ENCODE data around the gene PUDP.
"Not testable (repeated sequence)": the region's sequence is repeated elsewhere in the genome, so short reads cannot be mapped to it uniquely, and the experiment has no call there.

PUDP gene

DNA sequence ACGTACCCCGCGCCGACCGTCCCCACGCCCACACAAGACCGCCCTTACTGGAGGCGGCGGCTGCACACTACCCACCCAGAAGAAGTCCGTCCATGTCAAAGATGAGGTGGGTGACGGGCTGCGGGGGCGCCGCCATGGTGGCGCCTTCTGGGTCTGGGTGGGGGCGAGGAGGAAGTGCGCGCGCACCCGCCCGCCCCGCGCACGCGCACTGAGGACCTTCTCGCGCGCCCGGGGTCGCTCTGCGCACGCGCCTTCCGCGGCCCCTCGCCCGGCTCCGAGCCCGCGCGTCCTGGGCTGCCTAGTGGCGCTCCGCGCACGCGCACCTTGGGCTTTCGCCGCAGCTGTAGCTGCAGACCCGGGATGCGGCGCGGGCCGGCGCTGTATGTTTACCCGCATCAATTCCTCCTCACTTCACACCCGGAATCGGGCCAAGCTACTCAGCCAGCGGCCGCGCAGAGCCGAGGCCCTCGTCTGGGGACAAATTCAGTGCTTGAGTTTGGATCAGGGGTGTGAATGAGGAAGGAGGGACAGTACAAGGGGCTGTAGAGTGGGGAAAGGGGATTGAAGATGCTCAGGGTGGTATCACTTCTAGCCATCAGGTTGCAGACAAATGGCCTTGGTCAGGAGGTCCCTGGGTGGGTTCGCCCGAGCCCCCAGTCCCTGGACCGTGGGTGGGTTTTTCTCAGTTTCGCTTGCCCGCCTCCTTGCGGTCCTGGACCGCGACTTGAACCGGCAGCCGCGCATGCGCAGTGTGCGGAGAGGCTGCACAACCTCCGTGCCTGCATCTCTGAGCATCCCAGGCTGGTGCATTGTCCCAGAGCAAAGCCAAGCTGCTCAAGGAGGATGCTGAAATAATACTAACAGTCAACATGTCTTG, at the start of gene PUDP:
Gene PUDP, minus strand, starts transcription at position 176 of the 877 bp plus-strand sequence. Its CDS starts 40 bp downstream, at position 136.
- DNase-seq: no peak

DNA sequence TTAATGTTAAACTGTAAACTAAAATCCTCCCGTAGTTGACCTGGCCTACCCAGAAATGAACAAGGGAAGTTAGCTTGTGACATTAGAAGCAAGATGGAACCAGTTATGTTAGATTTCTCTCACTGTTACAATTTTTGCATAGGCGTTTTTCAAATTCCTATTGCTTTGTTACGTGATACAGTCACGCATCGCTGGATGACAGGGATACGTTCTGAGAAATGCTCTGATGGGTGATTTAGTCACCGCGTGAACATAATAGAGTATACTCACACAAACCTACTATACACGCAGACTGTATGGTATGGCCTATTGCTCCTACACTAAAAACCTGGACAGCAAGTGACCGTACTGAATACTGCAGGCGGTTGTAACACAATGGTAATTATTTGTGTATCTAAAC, 46.7 kb upstream of the PUDP start:
- DNase-seq: no peak

DNA sequence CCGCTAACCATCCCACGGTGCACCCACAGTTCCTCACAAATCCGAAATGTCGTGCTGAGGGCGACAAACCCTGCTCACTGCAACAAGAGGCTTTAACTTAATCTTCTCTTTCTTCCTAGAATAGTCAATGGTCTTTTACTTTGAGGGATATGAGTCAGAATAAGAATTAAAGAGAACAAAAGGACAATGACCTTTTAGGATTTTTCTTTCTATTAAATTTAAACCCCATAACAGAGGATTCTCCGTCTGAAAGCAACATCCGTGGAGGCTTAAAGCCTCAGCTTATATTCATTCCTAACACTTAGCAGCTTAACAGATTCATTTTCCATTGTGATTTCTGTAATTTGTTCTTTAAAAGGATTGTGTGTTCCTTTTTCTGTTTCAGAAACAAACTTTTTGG, 44.9 kb upstream of the PUDP start:
- DNase-seq: no peak

DNA sequence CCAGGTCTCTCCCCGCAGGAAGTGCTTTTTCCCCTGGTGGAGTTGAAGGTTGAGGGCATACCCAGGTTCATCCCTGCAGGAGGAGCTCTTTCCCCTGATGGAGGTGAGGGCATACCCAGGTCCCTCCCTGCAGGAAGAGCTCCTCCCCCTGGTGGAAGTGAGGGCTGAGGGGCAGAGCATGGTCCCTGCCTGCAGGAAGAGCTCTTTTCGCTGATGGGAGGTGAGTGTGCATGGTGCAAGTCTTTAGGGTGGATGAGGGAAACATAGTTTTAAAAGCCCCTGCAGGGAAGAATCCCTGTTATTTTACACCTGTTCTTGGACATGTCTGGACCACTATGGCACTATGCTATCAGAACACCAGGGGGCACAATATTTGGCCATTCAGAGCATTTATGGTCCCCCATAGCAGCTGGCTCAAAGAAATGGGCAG, 43.7 kb upstream of the PUDP start:
- DNase-seq: no peak

DNA sequence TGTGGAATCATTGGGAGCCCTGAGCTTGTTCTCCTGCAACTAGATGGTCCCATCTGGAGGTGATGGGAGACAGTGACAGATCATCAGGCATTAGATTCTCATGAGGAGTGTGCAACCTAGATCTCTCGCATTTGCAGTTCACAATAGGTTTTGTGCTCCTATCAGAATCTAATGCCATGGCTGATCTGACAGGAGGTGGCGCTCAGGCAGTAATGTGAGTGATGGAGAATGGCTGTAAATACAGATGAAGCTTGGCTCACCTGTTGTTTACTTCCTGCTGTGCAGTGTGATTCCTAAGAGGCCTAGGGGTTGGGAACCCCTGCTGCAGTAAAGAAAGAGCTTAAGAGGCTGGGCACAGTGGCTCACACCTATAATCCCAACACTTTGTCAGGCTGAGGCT, 42.2 kb upstream of the PUDP start:
- no peak for DNase-seq

DNA sequence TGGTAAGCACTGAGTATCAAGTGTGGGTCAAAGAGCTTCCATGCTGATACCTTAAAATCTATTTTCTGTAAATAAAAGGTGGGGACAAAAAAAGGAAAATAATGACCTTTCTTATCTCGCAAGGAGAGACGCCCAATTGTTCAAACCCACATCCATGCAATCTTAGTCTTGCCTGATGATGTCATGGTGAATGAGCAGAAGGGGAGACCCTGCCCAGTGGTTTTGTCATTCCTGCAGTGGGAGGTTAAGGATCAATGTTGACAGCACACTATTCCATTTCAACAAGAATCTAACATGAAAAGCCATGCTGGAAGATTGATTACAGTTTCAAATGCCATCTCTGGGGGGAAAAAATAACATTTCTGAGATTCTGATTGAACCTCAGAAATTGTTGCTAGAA, 40.7 kb upstream of the PUDP start:
- DNase-seq: no peak

DNA sequence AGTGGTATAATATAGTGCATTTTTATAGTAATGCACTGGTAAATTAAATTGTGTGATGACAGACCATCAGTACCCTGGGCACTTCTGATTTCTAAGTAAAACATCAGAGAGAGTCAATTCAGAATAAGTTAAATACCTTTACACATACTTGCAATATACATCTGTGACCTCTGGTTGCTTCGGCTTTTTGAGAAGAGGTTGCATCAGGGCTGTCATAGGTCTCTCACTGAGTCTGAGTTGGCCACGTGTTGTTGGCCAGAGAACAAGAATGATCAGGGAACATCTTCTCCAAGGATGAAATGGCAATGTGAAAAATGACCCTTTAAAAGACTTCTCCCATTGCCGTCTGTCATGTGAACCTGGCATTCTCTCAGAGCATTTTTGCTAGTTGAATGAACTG, 36.9 kb upstream of the PUDP start:
- DNase-seq: no peak

DNA sequence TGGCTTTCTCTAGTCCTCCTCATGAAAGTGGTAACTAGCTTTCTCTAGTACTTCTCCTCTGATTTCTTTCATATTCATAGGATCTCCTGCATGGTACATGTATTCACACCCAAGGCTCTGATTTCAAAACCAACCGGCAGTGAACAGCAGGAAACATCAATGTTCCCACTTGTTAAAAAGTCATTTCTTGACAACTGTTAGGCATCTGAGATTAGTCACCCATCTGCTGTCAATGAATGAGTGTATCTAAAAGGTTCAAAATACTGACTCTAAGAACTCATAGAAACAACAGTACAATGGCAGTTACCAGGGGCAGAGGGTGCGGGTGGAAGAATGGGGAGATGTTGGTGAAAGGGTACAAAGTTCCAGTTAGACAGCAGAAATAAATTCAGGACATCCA, 31.5 kb upstream of the PUDP start:
- no peak for DNase-seq

DNA sequence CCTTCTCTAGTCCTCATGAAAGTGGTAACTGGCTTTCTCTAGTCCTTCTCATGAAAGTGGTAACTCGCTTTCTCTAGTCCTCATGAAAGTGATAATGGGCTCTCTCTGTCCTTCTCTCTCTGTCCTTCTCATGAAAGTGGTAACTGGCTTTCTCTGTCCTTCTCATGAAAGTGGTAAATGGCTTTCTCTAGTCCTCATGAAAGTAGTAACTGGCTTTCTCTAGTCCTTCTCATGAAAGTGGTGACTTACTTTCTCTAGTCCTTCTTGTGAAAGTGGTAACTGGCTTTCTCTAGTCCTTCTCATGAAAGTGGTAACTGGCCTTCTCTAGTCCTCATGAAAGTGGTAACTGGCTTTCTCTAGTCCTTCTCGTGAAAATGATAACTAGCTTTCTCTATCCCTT, 30.9 kb upstream of the PUDP start:
- not testable (repeated sequence) for DNase-seq

DNA sequence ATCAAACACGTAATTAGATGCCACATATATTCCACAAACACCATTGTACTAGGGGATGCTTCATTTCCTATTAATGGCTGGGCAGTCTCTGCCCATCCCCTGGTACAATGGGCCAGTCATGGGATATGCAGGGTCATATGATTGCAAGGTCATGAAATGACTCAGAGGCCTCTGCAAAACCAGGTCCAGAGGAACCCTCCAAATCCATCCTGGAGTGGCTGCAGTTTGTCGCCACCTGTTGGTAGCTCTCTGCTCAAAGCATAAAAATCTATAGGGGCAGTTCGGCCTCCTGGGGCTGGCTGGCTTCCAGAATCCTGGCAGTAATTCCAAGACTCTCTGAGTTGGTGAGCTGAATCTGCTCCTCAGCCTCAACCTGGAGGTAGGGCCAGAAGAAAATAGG, 22.9 kb upstream of the PUDP start:
- DNase-seq: no peak

DNA sequence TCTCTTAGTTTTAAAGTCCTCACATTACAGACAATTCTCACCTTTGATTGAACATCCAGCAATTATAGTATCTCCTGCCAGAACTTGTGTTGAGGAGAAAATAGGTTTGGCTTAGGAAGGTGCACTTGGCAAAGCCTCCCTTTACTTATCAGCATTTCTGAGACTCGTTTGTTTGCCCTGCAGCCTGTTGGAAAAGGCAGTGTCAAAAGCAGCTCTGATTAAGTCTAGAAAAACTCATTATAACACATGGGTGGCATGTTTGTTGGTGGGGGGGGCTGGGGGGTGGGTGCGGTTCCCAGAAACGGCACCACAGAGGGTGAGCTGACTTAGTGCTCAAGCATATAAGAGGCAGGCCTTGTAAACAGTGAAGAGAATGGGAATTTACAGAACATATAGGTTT, 21.7 kb upstream of the PUDP start:
- DNase-seq: no peak

DNA sequence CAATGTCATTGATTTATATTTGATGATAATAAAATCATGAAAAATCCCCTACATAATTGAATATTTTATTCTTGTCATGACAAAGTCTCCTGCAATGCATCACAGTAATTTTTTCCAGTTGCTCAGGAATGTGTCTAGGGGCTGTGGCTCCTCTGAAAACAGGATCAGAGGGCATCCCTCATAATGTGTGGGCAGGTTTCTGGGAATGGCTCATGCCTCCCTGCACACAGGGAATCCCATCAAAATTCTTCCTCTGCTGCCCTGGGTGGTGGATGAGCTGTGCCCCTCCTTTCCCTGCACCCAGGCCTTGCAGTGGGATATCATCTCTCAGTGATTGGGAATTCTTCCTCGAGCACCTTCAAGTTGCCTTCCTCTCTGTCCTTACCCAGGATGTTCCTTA, 20.4 kb upstream of the PUDP start:
- DNase-seq: no peak

DNA sequence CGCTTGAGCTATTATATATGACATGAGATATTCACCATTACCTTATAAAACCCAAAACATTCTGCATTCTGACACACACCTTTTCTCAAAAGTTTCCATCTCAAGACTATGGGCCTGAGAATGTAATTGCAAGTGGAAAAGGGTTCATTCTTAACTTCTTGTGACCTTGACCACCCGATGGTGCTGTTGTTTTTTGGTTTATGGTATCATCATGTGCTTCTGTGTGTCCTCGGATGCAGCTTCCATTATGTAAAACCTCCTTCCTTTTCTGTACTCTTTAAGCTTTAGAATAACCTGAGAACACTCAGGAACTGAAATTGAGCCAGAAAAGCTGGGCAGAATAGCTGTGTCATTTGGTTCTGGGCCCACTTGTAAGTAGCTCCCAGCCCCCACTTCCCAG, 16.2 kb upstream of the PUDP start:
- DNase-seq: no peak

DNA sequence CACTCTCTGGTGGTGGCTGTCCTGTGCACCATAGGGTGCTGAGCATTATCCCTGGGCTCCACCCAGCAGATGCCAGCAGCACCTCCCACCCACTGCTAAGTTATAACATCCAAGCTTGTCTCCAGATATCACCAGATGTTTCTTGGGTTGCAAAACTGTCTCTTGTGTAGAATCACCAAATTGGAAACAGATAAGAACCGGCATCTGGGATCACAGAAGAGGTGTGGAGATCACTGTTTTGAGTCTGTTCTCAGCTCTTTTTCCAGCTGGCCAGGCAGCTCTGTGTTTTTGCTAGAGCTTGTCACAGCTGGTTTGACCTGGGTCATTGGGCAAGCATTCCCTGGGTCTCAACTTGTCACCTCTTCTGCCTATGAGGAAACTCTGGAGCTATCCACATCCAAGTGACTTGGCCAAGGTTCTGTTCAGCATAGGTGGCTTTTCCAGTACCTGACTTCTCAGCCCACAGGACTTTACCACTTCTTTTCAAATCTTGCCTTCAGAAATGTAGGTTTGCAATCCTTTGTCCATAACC, 15.3 kb upstream of the PUDP start:
- DNase-seq: no peak

DNA sequence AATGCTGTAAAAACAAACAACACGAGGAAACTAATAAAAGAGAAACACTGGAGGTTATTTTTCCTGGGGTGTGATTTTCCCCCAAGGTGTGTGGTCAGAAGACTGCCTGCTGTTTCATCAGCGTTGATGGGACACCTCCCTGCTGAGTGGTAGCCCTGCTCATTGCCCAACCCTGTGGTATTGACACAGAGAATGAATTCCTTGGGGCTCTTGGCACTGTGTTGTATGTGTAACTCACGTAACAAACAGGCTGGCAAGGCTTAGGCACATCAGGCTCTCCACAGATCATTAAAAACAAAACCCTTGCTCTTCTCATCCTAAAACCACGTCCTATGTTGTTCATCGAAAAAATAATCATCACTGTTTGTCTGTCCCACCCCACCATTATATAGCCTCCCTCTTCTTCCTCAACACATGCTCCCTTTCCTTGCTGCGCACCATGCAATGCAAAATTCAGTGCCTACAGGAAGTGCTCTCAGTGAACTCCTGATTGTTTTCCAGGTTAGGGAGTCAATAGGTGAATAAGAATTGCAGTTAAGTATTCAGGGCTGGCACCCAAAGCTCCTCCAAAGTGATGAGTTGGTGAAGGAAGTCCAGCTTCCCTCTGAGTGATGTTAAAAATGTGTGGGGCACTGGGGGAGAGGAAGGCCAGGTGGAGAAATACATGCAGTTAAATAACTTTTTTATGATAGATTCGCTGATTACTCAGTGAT, 11.4 kb upstream of the PUDP start:
- no peak for DNase-seq

DNA sequence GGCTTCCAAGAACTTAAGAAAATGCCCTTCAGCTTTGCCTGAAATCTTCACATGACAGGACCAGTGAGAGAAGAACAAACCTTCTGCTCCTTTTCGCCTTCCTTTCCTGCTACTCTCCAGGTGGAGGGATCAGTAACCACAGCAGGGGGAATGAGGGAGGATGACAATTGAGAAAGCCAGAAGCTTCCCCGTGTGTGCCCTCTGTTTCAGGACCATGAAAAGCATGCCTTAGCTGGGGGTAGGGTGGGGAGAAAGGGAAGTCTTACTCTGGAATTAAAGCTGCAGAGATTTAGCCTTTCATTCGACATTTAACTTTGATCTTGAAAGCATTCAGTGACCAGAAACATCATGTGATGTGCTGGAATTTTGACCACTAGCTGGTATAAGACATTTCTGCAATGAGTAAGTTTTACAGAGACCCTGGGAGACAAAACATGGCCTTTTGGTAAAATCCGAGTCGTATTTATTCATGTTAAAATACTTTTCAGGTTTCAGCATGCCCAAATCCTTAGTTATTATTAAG, 10.6 kb upstream of the PUDP start:
- DNase-seq: no peak

DNA sequence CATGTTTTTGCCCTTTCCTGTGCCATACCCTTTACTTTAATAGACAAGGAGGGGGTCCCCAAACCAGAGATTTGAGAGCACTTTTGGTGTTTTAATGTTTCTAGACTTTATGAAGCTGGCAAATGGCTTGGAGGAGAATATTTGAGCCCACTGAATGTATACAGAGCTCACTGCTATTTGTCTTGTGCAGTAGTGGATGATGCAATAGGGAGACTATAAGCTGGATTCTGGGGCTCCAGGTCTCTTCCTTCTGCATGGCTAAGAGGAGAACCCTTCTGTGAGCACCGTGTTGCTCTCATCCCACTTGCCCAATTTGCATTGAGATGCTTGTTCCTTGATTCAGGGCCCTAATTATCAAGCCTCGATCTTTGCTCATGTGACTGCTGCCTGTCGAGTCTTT, 8.9 kb upstream of the PUDP start:
- no peak for DNase-seq

DNA sequence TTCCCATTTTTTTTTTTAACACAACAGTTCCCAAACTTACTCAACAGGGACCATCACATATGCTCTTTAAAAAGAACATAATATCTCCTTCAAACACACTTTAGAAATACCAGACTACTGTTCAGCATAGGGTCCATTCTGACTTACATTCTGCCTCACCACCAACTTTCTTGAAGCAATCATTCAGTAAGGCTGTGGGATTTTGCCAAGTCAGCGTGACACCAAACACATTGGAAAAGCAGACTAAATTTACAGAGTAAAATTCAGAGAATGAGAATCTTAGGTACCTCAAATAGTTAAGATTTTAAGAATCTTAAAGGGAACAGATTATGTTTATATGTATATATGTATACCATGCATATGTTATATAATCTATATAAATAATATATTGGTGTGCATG, 7.2 kb upstream of the PUDP start:
- no peak for DNase-seq

DNA sequence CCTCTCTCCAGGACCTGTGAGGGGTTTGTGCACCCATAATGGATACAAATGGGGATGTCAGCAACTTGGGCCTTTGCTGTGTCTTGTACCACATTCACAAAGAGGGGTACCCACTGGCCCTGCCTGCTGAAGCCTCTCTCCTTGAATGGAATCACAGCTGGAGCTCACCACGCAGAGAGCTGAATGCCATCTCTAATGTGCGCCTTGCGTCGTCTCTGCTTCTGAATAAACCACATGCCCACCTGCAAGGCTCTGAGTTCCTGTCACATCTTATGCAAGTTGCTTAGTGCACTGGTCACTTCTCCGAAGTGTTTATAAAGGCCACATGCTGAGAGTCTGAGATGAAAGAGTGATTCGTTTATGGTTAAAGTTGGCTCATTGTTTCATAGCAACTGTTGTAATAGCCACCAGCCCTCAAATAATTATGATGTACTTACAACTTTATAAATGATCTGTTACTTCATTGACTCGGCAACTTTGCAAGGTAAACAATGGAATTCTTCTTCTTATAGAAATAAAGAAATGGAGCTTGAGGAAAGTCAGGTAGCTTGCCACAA, 6.2 kb upstream of the PUDP start:
- no peak for DNase-seq

DNA sequence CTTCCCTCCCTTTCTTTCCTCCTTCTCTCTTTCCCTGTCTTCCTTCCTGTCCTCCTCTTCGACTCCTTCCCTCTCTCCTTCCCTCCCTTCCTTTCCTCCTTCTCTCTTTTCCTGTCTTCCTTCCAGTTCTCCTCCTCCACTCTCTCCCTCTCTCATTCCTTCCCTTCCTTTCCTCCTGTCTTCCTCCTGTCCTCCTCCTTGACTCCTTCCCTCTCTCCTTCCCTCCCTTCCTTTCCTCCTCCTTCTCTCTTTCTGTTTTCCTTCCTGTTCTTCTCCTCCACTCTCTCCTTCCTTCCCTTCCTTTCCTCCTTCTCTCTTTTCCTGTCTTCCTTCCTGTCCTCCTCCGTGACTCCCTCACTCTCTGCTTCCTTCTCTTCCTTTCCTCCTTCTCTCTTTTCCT, 5.3 kb upstream of the PUDP start:
- no peak for DNase-seq

DNA sequence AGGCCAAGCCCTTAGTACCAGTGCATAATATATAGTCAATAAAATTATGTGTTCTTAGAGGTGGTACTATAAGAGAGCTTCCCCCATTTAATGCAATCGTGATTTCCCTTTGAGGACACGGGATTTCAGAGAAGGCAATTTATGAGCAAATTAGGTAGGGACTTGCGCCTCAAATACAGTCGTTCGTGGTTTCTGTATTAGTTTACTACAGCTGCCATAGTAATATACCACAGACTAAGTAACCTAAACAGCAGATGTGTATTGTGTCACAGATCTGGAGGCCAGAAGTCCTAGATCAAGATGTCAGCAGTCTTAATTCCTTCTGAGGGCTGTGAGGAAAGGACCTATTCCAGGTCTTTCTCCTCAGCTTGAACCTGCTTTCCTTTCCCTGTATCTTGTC, 1.5 kb upstream of the PUDP start:
- DNase-seq: no peak

DNA sequence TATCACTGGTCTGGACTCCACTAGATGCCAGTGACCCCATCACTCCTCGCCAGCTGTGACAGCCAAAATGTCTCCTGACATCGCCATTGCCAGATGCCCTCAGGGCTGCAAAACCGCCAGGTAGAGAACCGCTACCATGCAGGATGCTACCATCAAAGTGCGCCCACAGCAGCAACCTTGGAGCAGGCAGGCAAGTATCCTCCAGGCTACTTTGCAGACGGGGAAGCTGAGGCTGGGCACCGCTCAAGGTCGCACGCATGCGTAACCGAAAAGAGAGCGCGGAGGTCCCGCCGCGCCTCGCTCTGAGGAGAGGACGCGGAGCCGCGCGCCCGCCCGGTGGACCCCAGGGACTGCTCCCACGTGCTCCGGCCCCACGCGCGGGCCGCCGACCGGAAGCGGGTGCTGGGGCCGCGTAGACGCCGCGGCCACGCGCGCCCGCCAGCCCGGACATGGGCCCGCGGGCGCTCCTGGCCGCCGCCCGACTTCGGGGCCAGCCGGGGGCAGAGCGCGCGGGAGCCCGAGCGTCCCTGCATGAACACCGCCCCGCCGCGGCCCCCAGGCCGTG, 458 bp downstream of the PUDP start, which contains the start of gene STS:
Gene STS, plus strand, starts transcription at position 300 of the 565 bp plus-strand sequence. CDS start 105,488 bp downstream, outside the sequence.
- DNase-seq: no peak
